ENCODE results near the gene HSD11B1.

DNA sequence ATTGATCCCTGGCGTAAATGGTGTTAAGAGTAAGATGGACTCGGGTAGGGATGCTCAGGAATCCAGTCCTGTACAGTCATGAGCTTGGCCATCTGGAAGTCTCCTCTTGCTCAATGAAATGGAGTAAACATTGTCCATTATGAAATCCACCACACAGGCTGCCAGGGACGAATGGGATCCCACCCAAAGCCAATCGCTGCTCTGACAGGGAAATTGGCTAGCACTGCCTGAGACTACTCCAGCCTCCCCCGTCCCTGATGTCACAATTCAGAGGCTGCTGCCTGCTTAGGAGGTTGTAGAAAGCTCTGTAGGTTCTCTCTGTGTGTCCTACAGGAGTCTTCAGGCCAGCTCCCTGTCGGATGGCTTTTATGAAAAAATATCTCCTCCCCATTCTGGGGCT, at the start of gene HSD11B1:
- TF ChIP-seq, protein P1, sequence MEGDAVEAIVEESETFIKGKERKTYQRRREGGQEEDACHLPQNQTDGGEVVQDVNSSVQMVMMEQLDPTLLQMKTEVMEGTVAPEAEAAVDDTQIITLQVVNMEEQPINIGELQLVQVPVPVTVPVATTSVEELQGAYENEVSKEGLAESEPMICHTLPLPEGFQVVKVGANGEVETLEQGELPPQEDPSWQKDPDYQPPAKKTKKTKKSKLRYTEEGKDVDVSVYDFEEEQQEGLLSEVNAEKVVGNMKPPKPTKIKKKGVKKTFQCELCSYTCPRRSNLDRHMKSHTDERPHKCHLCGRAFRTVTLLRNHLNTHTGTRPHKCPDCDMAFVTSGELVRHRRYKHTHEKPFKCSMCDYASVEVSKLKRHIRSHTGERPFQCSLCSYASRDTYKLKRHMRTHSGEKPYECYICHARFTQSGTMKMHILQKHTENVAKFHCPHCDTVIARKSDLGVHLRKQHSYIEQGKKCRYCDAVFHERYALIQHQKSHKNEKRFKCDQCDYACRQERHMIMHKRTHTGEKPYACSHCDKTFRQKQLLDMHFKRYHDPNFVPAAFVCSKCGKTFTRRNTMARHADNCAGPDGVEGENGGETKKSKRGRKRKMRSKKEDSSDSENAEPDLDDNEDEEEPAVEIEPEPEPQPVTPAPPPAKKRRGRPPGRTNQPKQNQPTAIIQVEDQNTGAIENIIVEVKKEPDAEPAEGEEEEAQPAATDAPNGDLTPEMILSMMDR (conservative IDR thresholded peaks at IDR 0.05 in 1 of 2, IDR thresholded peaks at IDR 0.05 in 1 of 2; ENCODE audit: low read depth in 1 of 2, low read length in 2 of 2) = no peak
- no peak for TF ChIP-seq EZH2 (IDR thresholded peaks at IDR 0.05; ENCODE audit: low read length, missing control alignments)
